ENCODE data around the gene EIF4E1B. TPM values are rescaled to one million over a fixed set of nuclear protein-coding genes. Genes with fewer than 3 reads are reported as not detected.

Gene EIF4E1B
- total and polyA plus RNA-seq, 2 donors (not counting 1 experiment from before 2014, with no cell fraction given): not detected

GRCh38 chr5:176612855-176613254 lies 17.6 kb upstream of the EIF4E1B start:
- H3K79me2 ChIP-seq (ENCODE audit: control insufficient read depth, insufficient read depth, low read length): no peaks in the 10 kb centered on the region
- peaks cover 4 to 9% of the 10 kb centered on the region in 2 donors for H3K4me1 ChIP-seq (ENCODE audit: control insufficient read depth in 2 of 2, insufficient read depth in 2 of 2, low read length in 2 of 2)
- intact Hi-C loops (cut with micrococcal nuclease): no loop called here
- Mint-ChIP-seq H3K27me3 (peaks cover 52% of the 10 kb centered on the region), H3K4me1 (peaks cover 10% of the 10 kb centered on the region), H3K27ac (no peak overlapping the region), H3K9me3 (ENCODE audit: insufficient read depth) (no peaks in the 10 kb centered on the region), H3K4me3 (no peak overlapping the region)
- H3K4me3 ChIP-seq (ENCODE audit: control extremely low read depth in 1 of 5, extremely low read depth in 1 of 5, insufficient read depth in 1 of 5, low read depth in 2 of 5, low read length in 4 of 5): no peak overlapping the region
- H3K4me2 ChIP-seq (replicated peaks; ENCODE audit: low read depth, low read length, poor library complexity, severe bottlenecking): no peak overlapping the region
- no peak for TF ChIP-seq EZH2 (IDR thresholded peaks at IDR 0.05; ENCODE audit: borderline replicate concordance, insufficient read depth, low read depth, low read length, poor library complexity, severe bottlenecking)
- TF ChIP-seq CTCF (IDR thresholded peaks at IDR 0.05): no peak
- ChIA-PET CTCF (no interaction called here), POLR2A (interaction anchor here (1.1 kb wide), 1 partner anchor 76 kb away, joined by 3 read pairs; no protein-coding TSS in a partner anchor)
- H3K27me3 ChIP-seq (replicated peaks in 1 of 4; ENCODE audit: control extremely low read depth in 1 of 4, control insufficient read depth in 3 of 4, insufficient read depth in 4 of 4, low read length in 3 of 4): peaks cover 0 to 37% (median 13%) of the 10 kb centered on the region in 4 experiments
- H3K9me3 ChIP-seq (ENCODE audit: control extremely low read depth in 1 of 3, control insufficient read depth in 2 of 3, insufficient read depth in 1 of 3, low read length in 2 of 3): no peaks in the 10 kb centered on the region
- no peaks in the 10 kb centered on the region for H3K36me3 ChIP-seq (replicated peaks in 1 of 2; ENCODE audit: control extremely low read depth in 1 of 2, control insufficient read depth in 1 of 2, extremely low read depth in 1 of 2, insufficient read depth in 2 of 2, low read length in 1 of 2)
- H3K9ac ChIP-seq (ENCODE audit: low read length): no peak overlapping the region
- H4K20me1 ChIP-seq (ENCODE audit: control insufficient read depth, insufficient read depth, low read length, poor library complexity, severe bottlenecking): no peaks in the 10 kb centered on the region
- WGBS (ENCODE audit: insufficient coverage): 75% methylated on average over 2 of the region's 2 CpGs
- DNase-seq: no peak
- no peak overlapping the region for H2AFZ ChIP-seq (ENCODE audit: insufficient read depth, low read depth, low read length, poor library complexity, severe bottlenecking)
- no peak overlapping the region for H3K27ac ChIP-seq (ENCODE audit: low read length in 2 of 2)
- ATAC-seq (ENCODE audit: low read depth): no peak

DNA sequence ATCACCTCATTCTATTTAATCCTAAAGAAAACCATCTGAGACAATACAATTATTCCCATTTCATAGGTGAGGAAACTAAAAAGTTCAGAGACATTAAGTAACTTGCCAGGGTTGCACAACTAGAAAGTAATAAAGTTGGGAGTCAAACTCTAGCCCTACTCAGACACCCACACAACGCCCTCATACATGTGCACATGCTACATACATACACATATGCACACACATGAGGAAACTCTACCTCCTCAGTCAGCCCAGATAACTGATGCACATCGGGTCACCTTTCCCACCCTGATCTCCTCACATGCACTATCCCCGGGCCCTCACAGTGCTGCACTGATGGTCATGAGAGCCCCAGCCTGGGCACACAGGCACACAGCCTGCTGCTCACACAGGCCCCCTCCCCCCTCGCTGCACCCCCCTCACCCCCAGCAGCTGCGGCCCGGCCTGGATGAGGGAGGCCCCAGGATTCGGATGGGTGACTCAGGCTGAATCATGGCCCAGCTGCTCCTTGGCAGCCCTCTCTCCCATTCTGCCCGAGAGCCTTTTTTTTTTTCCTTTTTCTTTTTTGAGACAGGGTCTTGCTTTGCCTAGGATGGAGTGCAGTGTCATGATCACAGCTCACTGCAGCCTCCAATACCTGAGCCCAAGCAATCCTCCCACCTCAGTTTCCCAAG lies 15.5 kb upstream of the EIF4E1B start:
- DNase-seq: no peak
- Mint-ChIP-seq H3K4me1 (peaks cover 14% of the 10 kb centered on the region), H3K4me3 (no peak overlapping the region), H3K9me3 (ENCODE audit: insufficient read depth) (no peaks in the 10 kb centered on the region), H3K27ac (no peak overlapping the region), H3K27me3 (peaks cover 63% of the 10 kb centered on the region)
- Histone ChIP-seq H3K4me2 (replicated peaks; ENCODE audit: low read depth, low read length, poor library complexity, severe bottlenecking) (no peak overlapping the region), H3K9me3 (ENCODE audit: control extremely low read depth in 1 of 3, control insufficient read depth in 2 of 3, insufficient read depth in 1 of 3, low read length in 2 of 3) (peaks cover 0 to 16% (median 0%) of the 10 kb centered on the region in 3 donors), H3K27ac (ENCODE audit: low read length in 2 of 2) (no peak overlapping the region), H3K9ac (ENCODE audit: low read length) (no peak overlapping the region), H3K4me3 (ENCODE audit: control extremely low read depth in 1 of 5, extremely low read depth in 1 of 5, insufficient read depth in 1 of 5, low read depth in 2 of 5, low read length in 4 of 5) (no peak overlapping the region), H3K27me3 (replicated peaks in 1 of 4; ENCODE audit: control extremely low read depth in 1 of 4, control insufficient read depth in 3 of 4, insufficient read depth in 4 of 4, low read length in 3 of 4) (peaks cover 0 to 58% (median 27%) of the 10 kb centered on the region in 4 experiments), H3K79me2 (ENCODE audit: control insufficient read depth, insufficient read depth, low read length) (no peaks in the 10 kb centered on the region), H3K4me1 (ENCODE audit: control insufficient read depth in 2 of 2, insufficient read depth in 2 of 2, low read length in 2 of 2) (peaks cover 20 to 21% of the 10 kb centered on the region in 2 donors), H4K20me1 (ENCODE audit: control insufficient read depth, insufficient read depth, low read length, poor library complexity, severe bottlenecking) (no peaks in the 10 kb centered on the region), H3K36me3 (replicated peaks in 1 of 2; ENCODE audit: control extremely low read depth in 1 of 2, control insufficient read depth in 1 of 2, extremely low read depth in 1 of 2, insufficient read depth in 2 of 2, low read length in 1 of 2) (no peaks in the 10 kb centered on the region), H2AFZ (ENCODE audit: insufficient read depth, low read depth, low read length, poor library complexity, severe bottlenecking) (no peak overlapping the region)
- 72% methylated on average over 3 of the region's 8 CpGs for WGBS (ENCODE audit: insufficient coverage)
- POLR2A ChIA-PET: no interaction called here
- TF ChIP-seq EZH2 (IDR thresholded peaks at IDR 0.05; ENCODE audit: borderline replicate concordance, insufficient read depth, low read depth, low read length, poor library complexity, severe bottlenecking) (no peak), CTCF (IDR thresholded peaks at IDR 0.05) (no peak)
- CTCF ChIA-PET: no interaction called here
- intact Hi-C loops (cut with micrococcal nuclease): no loop called here
- no peak for ATAC-seq (ENCODE audit: low read depth)
